ENCODE measurements around the gene HDAC7. TPM values are rescaled to one million over a fixed set of nuclear protein-coding genes. Genes with fewer than 3 reads are reported as not detected.

HDAC7 gene
- total RNA-seq, 2 donors from 2014 or later = 163 to 471 TPM

GRCh38 chr12:47736877-47737676 is 82.6 kb downstream of the HDAC7 start:
- Mint-ChIP-seq H3K9me3 (no peaks in the 10 kb centered on the region), H3K27ac (no peak overlapping the region), H3K4me3 (no peak overlapping the region), H3K27me3 (no peaks in the 10 kb centered on the region), H3K4me1 (peaks cover 6% of the 10 kb centered on the region), H3K36me3 (ENCODE audit: low read depth) (no peaks in the 10 kb centered on the region)
- ATAC-seq (replicated peaks) = no peak

- Mint-ChIP-seq H3K9me3 (no peaks in the 10 kb centered on the region), H3K4me3 (no peak overlapping the region), H3K4me1 (peaks cover 2% of the 10 kb centered on the region), H3K36me3 (ENCODE audit: low read depth) (no peaks in the 10 kb centered on the region), H3K27me3 (no peaks in the 10 kb centered on the region), H3K27ac (peak overlapping the region; percentile 22)
- no peak for ATAC-seq (replicated peaks)
These were observed 83.5 kb downstream of the HDAC7 start for GRCh38 chr12:47736216-47736615.

GRCh38 chr12:47735649-47736048 is 84.1 kb downstream of the HDAC7 start:
- Mint-ChIP-seq H3K4me1 (no peaks in the 10 kb centered on the region), H3K9me3 (no peaks in the 10 kb centered on the region), H3K4me3 (no peak overlapping the region), H3K36me3 (ENCODE audit: low read depth) (no peaks in the 10 kb centered on the region), H3K27ac (peak overlapping the region; percentile 22), H3K27me3 (no peaks in the 10 kb centered on the region)
- ATAC-seq (replicated peaks) = no peak

DNA sequence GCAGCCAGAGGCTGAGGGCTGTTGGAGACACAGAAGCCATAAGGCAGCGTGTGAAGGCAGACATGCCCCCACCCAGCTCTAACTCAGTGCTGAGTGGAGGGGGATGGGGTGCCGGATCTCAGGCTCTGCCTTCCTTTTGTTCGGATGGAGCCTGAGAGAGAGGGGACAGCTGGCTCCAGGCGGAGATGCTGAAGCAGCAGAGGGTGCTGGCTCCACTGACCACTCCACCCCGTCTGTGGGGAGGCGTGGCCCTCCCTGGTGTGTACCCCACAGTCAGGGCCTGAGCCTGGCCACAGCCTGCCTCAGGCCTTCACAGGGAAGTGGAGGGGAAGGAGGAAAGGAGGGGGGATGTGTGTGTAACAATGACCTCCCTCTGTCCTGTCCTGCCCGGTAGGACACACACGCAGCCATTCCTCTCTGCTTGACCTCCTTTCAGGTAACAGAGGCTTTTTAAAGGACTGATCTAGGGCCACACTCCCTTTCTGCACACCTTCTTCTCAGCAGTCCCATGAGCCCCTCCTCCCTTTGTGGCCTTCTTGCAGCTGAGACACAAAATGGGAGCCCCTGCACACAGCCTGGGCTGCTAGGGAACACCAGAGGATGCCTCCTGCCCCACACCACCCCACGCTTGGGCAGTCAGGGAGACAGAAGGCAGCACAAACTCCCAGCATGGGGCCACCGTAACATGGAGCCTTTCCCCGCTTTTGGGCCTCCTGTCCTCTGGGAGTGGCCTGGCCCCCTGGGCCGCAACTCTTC is 84.8 kb downstream of the HDAC7 start:
- no peaks in the 10 kb centered on the region for H3K27me3 Mint-ChIP-seq
- ATAC-seq (replicated peaks) = no peak
- H3K27ac Mint-ChIP-seq = no peak overlapping the region
- H3K9me3 Mint-ChIP-seq = no peaks in the 10 kb centered on the region
- no peaks in the 10 kb centered on the region for H3K36me3 Mint-ChIP-seq (ENCODE audit: low read depth)
- H3K4me1 Mint-ChIP-seq = no peaks in the 10 kb centered on the region
- H3K4me3 Mint-ChIP-seq = no peak overlapping the region

DNA sequence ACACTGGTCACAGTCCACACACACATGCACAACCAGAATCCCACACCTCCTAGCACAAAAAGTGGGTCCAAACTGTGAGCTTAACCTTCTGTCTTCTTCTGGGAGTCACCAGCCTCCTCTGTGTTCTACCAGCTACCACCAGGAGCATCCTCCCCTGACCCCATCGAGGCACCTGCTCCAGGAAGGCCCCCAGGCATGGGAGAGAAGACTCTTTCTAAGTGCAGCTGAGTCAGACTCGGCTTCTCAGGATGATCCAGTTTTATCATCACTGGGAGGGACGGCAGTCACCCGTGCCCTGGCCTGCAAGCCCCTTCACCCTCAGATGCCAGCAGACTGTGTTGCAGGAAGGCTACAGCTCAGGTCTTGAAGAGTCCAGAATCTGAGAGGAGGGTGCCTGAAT is 86.6 kb downstream of the HDAC7 start:
- Mint-ChIP-seq H3K27me3 (no peaks in the 10 kb centered on the region), H3K4me1 (no peaks in the 10 kb centered on the region), H3K9me3 (no peaks in the 10 kb centered on the region), H3K27ac (no peak overlapping the region), H3K4me3 (no peak overlapping the region), H3K36me3 (ENCODE audit: low read depth) (no peaks in the 10 kb centered on the region)
- no peak for ATAC-seq (replicated peaks)

Other genes starting within 250 kb of the HDAC7 start
- gene RPAP3, start 113.9 kb downstream of the HDAC7 start, total RNA-seq = 10 to 100 TPM; 33.3 to 44.0 TPM
- under 1 TPM in 1 of 2 donors, not detected in 1; 0.16 TPM for gene ENDOU, start 94.4 kb downstream of the HDAC7 start, total RNA-seq
- gene RAPGEF3, start 61.0 kb downstream of the HDAC7 start, total RNA-seq = 1 to 10 TPM; 1.4 to 8.4 TPM
- gene SLC48A1, start 46.7 kb downstream of the HDAC7 start, total RNA-seq = 1 to 10 TPM; 6.7 to 8.2 TPM
- 100 to 1,000 TPM in 1 of 2 donors, 10 to 100 TPM in 1; 70.9 to 182 TPM for gene VDR, start 85.1 kb upstream of the HDAC7 start, total RNA-seq
- gene TMEM106C, start 143.7 kb upstream of the HDAC7 start, total RNA-seq = 100 to 1,000 TPM; 184 to 207 TPM
- gene COL2A1, start 184.6 kb upstream of the HDAC7 start, total RNA-seq = not detected